Skeletal muscle satellite cell (primary cell): ENCODE data around the gene SLCO4A1.

Experiments
- H3K27me3 ChIP-seq: 2 replicates; pipeline ENCODE4 v1.7.0; 2013; ENCODE audit warnings: low read length; ENCODE audit not compliant: control insufficient read depth, insufficient read depth
- H3K36me3 ChIP-seq: 2 replicates; pipeline ENCODE4 v1.7.0; 2013; ENCODE audit warnings: mild to moderate bottlenecking, control low read depth, low read length; ENCODE audit not compliant: insufficient read depth
- H3K4me1 ChIP-seq: 2 replicates; pipeline ENCODE4 v1.7.0; 2013; ENCODE audit warnings: low read length; ENCODE audit not compliant: control insufficient read depth, insufficient read depth
- H3K4me2 ChIP-seq: 2 replicates; pipeline ENCODE4 v1.7.0; 2013; ENCODE audit warnings: mild to moderate bottlenecking, low read length
- H3K4me3 ChIP-seq: 2 replicates; pipeline ENCODE4 v1.7.0; 2013; ENCODE audit warnings: low read length
- H3K9ac ChIP-seq: 2 replicates; pipeline ENCODE4 v1.7.0; 2013; ENCODE audit warnings: mild to moderate bottlenecking, low read depth, low read length, moderate library complexity
- H3K9me3 ChIP-seq: replicated peaks from 2 replicates; pipeline ENCODE4 v1.7.0; 2013; ENCODE audit warnings: mild to moderate bottlenecking, control low read depth, low read length

The SLCO4A1 gene

GRCh38 chr20:62659488-62660239, 17.4 kb downstream of the SLCO4A1 start:
- H3K36me3 ChIP-seq = no peaks in the 10 kb centered on the region
- H3K27me3 ChIP-seq = peaks cover 17% of the 10 kb centered on the region
- no peak overlapping the region for H3K4me2 ChIP-seq
- peaks cover 6% of the 10 kb centered on the region for H3K4me1 ChIP-seq
- no peak overlapping the region for H3K9ac ChIP-seq
- no peaks in the 10 kb centered on the region for H3K9me3 ChIP-seq
- H3K4me3 ChIP-seq = no peak overlapping the region

GRCh38 chr20:62660240-62660615, 17.9 kb downstream of the SLCO4A1 start:
- no peak overlapping the region for H3K4me3 ChIP-seq
- H3K4me1 ChIP-seq = peaks cover 6% of the 10 kb centered on the region
- no peak overlapping the region for H3K4me2 ChIP-seq
- peaks cover 23% of the 10 kb centered on the region for H3K27me3 ChIP-seq
- no peaks in the 10 kb centered on the region for H3K36me3 ChIP-seq
- no peaks in the 10 kb centered on the region for H3K9me3 ChIP-seq
- H3K9ac ChIP-seq = no peak overlapping the region

- no peak overlapping the region for H3K9ac ChIP-seq
- H3K36me3 ChIP-seq = no peaks in the 10 kb centered on the region
- H3K4me1 ChIP-seq = peaks cover 6% of the 10 kb centered on the region
- no peaks in the 10 kb centered on the region for H3K9me3 ChIP-seq
- peaks cover 24% of the 10 kb centered on the region for H3K27me3 ChIP-seq
- no peak overlapping the region for H3K4me2 ChIP-seq
- no peak overlapping the region for H3K4me3 ChIP-seq
These were observed 18.5 kb downstream of the SLCO4A1 start for GRCh38 chr20:62660768-62661167.

GRCh38 chr20:62661647-62662046, 19.3 kb downstream of the SLCO4A1 start:
- H3K4me2 ChIP-seq = no peak overlapping the region
- H3K36me3 ChIP-seq = no peaks in the 10 kb centered on the region
- H3K4me1 ChIP-seq = peaks cover 6% of the 10 kb centered on the region
- H3K27me3 ChIP-seq = peaks cover 26% of the 10 kb centered on the region
- H3K9me3 ChIP-seq = no peaks in the 10 kb centered on the region
- no peak overlapping the region for H3K9ac ChIP-seq
- H3K4me3 ChIP-seq = no peak overlapping the region

- peaks cover 32% of the 10 kb centered on the region for H3K27me3 ChIP-seq
- no peak overlapping the region for H3K4me2 ChIP-seq
- peaks cover 6% of the 10 kb centered on the region for H3K4me1 ChIP-seq
- no peaks in the 10 kb centered on the region for H3K9me3 ChIP-seq
- no peaks in the 10 kb centered on the region for H3K36me3 ChIP-seq
- H3K9ac ChIP-seq = no peak overlapping the region
- H3K4me3 ChIP-seq = no peak overlapping the region
These were observed 20.1 kb downstream of the SLCO4A1 start for GRCh38 chr20:62662422-62662821.

GRCh38 chr20:62663145-62664018, 21.1 kb downstream of the SLCO4A1 start:
- peaks cover 32% of the 10 kb centered on the region for H3K27me3 ChIP-seq
- H3K4me2 ChIP-seq = no peak overlapping the region
- H3K36me3 ChIP-seq = no peaks in the 10 kb centered on the region
- H3K9ac ChIP-seq = no peak overlapping the region
- peaks cover 6% of the 10 kb centered on the region for H3K4me1 ChIP-seq
- no peaks in the 10 kb centered on the region for H3K9me3 ChIP-seq
- H3K4me3 ChIP-seq = no peak overlapping the region

- peaks cover 6% of the 10 kb centered on the region for H3K4me1 ChIP-seq
- no peaks in the 10 kb centered on the region for H3K9me3 ChIP-seq
- no peak overlapping the region for H3K4me3 ChIP-seq
- peaks cover 29% of the 10 kb centered on the region for H3K27me3 ChIP-seq
- no peaks in the 10 kb centered on the region for H3K36me3 ChIP-seq
- H3K9ac ChIP-seq = no peak overlapping the region
- H3K4me2 ChIP-seq = no peak overlapping the region
These were observed 22.0 kb downstream of the SLCO4A1 start for GRCh38 chr20:62664019-62664971.

- Histone ChIP-seq H3K9ac (no peak overlapping the region), H3K36me3 (no peaks in the 10 kb centered on the region), H3K4me3 (no peak overlapping the region), H3K9me3 (no peaks in the 10 kb centered on the region), H3K4me2 (no peak overlapping the region), H3K27me3 (peaks cover 22% of the 10 kb centered on the region), H3K4me1 (peaks cover 6% of the 10 kb centered on the region)
These were observed 23.0 kb downstream of the SLCO4A1 start for GRCh38 chr20:62665153-62665754.

- H3K4me3 ChIP-seq = no peak overlapping the region
- H3K9ac ChIP-seq = no peak overlapping the region
- H3K36me3 ChIP-seq = no peaks in the 10 kb centered on the region
These were observed 23.8 kb downstream of the SLCO4A1 start for GRCh38 chr20:62665826-62666735.

More at GRCh38 chr20:62665826-62666735, 23.8 kb downstream of the SLCO4A1 start:
- Histone ChIP-seq H3K9me3 (no peaks in the 10 kb centered on the region), H3K27me3 (peaks cover 27% of the 10 kb centered on the region), H3K4me2 (no peak overlapping the region), H3K4me1 (peaks cover 6% of the 10 kb centered on the region)
